Osteoblast (primary cell): ENCODE measurements around the gene EFHC2. TPM values are rescaled to one million over a fixed set of nuclear protein-coding genes. Genes with fewer than 3 reads are reported as not detected.

Experiments used
- DNase-seq: peaks from one replicate; pipeline ENCODE4 v3.0.0; 2011; ENCODE audit warnings: low spot score, mixed read lengths; ENCODE audit not compliant: insufficient read length; ENCODE audit errors: missing footprints
- H2AFZ ChIP-seq: 2 replicates; pipeline ENCODE4 v1.6.0; 2011; ENCODE audit warnings: mild to moderate bottlenecking, low read length
- H3K27ac ChIP-seq: 2 replicates; pipeline ENCODE4 v1.5.1; 2011; ENCODE audit warnings: mild to moderate bottlenecking, low read depth, low read length, moderate library complexity
- H3K27me3 ChIP-seq: 2 replicates; pipeline ENCODE4 v1.6.0; 2012; ENCODE audit warnings: mild to moderate bottlenecking, control low read depth, inconsistent platforms, low read length, moderate library complexity; ENCODE audit not compliant: insufficient read depth
- H3K36me3 ChIP-seq: 2 replicates; pipeline ENCODE4 v1.5.1; 2011; ENCODE audit warnings: mild to moderate bottlenecking, low read length, control low read depth, moderate library complexity; ENCODE audit not compliant: insufficient read depth
- H3K4me1 ChIP-seq: 2 replicates; pipeline ENCODE4 v1.5.1; 2011; ENCODE audit warnings: mild to moderate bottlenecking, low read length, control low read depth, moderate library complexity; ENCODE audit not compliant: insufficient read depth
- H3K4me2 ChIP-seq: 2 replicates; pipeline ENCODE4 v1.6.0; 2011; ENCODE audit warnings: mild to moderate bottlenecking, low read length; ENCODE audit not compliant: insufficient read depth
- H3K4me3 ChIP-seq: fragments of 200-600 bp; sonication (generic); 3 replicates; pipeline ENCODE4 v1.5.1; 2012; ENCODE audit warnings: mild to moderate bottlenecking, low read length, inconsistent platforms; ENCODE audit not compliant: insufficient read depth
- H3K79me2 ChIP-seq: 2 replicates; pipeline ENCODE4 v1.6.0; 2012; ENCODE audit warnings: mild to moderate bottlenecking, low read length, control low read depth, inconsistent platforms; ENCODE audit not compliant: insufficient read depth
- H3K9me3 ChIP-seq: 2 replicates; pipeline ENCODE4 v1.5.1; 2011; ENCODE audit warnings: low read depth, low read length, control low read depth
- H4K20me1 ChIP-seq: 2 replicates; pipeline ENCODE4 v1.6.0; 2012; ENCODE audit warnings: mild to moderate bottlenecking, low read length, control low read depth; ENCODE audit not compliant: insufficient read depth
- total RNA-seq: library from RNA; depleted of rRNA; stranded (reverse); fragments of >200 nt; gene quantifications from 2 replicates; pipeline ENCODE4 v1.2.3, GENCODE V29; 2012
- TF ChIP-seq, protein P1 (sequence below): IDR thresholded peaks from 2 replicates; pipeline ENCODE4 v1.5.1; 2011; ENCODE audit warnings: mild to moderate bottlenecking, low read depth, low read length, moderate library complexity; ENCODE audit errors: extremely low read depth

Gene EFHC2
- total RNA-seq, 1 donor = 3.6 TPM

DNA sequence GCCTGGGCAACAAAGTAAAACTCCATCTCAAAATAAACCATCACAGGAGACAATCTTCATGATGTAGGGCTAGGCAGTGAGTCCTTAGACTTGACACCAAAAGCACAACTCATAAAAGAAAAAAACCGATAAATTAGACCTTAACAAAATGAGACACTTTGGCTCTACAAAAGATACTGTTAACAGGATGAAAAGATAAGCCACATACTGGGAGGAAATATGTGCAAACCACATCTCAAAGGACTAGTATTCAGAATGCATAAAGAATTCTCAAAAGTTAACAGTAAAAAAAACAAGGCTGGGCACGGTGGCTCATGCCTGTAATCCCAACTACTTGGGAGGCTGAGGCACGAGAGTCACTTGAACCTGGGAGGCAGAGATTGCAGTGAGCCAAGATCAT, 13.2 kb downstream of the EFHC2 start:
- DNase-seq = no peak
- Histone ChIP-seq H3K4me3 (no peak overlapping the region), H3K27ac (no peak overlapping the region), H3K79me2 (no peaks in the 10 kb centered on the region), H3K36me3 (no peaks in the 10 kb centered on the region), H3K27me3 (peaks cover 12% of the 10 kb centered on the region), H4K20me1 (no peaks in the 10 kb centered on the region), H3K4me1 (no peaks in the 10 kb centered on the region), H2AFZ (no peak overlapping the region), H3K4me2 (no peak overlapping the region), H3K9me3 (no peaks in the 10 kb centered on the region)
- TF ChIP-seq, protein P1, sequence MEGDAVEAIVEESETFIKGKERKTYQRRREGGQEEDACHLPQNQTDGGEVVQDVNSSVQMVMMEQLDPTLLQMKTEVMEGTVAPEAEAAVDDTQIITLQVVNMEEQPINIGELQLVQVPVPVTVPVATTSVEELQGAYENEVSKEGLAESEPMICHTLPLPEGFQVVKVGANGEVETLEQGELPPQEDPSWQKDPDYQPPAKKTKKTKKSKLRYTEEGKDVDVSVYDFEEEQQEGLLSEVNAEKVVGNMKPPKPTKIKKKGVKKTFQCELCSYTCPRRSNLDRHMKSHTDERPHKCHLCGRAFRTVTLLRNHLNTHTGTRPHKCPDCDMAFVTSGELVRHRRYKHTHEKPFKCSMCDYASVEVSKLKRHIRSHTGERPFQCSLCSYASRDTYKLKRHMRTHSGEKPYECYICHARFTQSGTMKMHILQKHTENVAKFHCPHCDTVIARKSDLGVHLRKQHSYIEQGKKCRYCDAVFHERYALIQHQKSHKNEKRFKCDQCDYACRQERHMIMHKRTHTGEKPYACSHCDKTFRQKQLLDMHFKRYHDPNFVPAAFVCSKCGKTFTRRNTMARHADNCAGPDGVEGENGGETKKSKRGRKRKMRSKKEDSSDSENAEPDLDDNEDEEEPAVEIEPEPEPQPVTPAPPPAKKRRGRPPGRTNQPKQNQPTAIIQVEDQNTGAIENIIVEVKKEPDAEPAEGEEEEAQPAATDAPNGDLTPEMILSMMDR = no peak

DNA sequence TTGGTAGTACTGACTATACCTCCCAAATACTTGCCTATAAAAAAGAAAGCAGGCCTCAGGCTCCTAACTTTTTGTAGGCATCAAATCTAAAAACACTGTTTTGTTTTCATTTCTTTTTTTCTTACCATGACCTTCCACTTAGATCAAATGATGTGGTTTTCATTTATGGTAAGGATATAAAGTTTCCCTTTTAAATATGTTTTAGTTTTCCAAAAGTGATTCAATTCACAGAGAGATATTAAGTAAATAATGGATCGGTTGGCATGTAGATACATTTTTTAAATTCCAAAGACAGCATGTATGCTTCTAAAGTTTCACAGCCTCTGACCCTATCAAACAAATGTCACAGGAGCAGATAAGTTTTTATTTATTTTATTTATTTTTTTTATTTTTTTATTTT, 23.9 kb downstream of the EFHC2 start:
- Histone ChIP-seq H4K20me1 (no peaks in the 10 kb centered on the region), H3K4me2 (no peak overlapping the region), H3K4me3 (no peak overlapping the region), H3K27me3 (peaks cover 3% of the 10 kb centered on the region), H3K4me1 (no peaks in the 10 kb centered on the region), H3K36me3 (no peaks in the 10 kb centered on the region), H3K79me2 (no peaks in the 10 kb centered on the region), H3K27ac (no peak overlapping the region), H3K9me3 (no peaks in the 10 kb centered on the region), H2AFZ (no peak overlapping the region)
- TF ChIP-seq, protein P1 = no peak
- no peak for DNase-seq

DNA sequence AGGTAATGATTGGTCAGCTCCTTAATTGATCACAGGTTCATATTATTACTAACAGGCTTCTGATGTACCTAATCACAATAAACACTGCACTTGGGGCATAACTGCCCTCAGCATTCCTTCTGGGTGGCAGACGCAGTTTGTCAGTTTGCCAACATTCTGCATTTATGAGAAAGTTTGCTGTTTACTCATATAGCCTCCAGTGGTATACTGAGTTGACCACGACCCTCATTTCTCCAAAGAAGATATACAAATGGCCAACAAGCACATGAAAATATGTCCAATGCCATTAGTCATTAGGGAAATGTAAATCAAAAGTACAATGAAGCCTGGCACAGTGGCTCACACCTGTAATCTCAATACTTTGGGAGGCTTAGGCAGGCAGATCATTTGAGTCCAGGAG, 26.3 kb downstream of the EFHC2 start:
- Histone ChIP-seq H3K79me2 (no peaks in the 10 kb centered on the region), H3K27me3 (no peaks in the 10 kb centered on the region), H3K4me1 (no peaks in the 10 kb centered on the region), H3K9me3 (no peaks in the 10 kb centered on the region), H3K36me3 (no peaks in the 10 kb centered on the region), H3K27ac (no peak overlapping the region), H3K4me3 (no peak overlapping the region), H4K20me1 (no peaks in the 10 kb centered on the region), H3K4me2 (no peak overlapping the region), H2AFZ (no peak overlapping the region)
- DNase-seq = no peak
- TF ChIP-seq, protein P1 = no peak

DNA sequence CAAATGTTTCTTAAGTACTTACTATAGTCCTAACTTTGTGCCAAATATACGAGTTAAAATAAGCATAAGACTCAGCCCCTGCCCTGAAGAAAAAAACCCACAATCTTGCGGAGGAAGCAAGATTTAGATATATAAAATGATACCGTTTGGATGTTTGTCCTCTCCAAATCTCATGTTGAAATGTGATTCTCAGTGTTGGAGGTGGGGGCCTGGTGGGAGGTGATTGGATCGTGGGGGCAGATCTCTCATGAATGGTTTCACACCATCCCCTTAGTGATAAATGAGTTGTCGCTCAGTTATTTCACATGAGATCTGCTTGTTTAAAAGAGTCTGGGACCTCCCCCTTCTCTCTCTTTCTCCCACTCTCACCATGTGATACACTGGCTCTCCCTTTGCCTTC, 28.7 kb downstream of the EFHC2 start:
- TF ChIP-seq, protein P1 = no peak
- no peak for DNase-seq
- Histone ChIP-seq H3K36me3 (no peaks in the 10 kb centered on the region), H3K27ac (no peak overlapping the region), H3K4me1 (no peaks in the 10 kb centered on the region), H3K4me2 (no peak overlapping the region), H3K27me3 (no peaks in the 10 kb centered on the region), H3K79me2 (no peaks in the 10 kb centered on the region), H2AFZ (no peak overlapping the region), H3K9me3 (no peaks in the 10 kb centered on the region), H3K4me3 (no peak overlapping the region), H4K20me1 (no peaks in the 10 kb centered on the region)
